Measurements from ENCODE around the gene ARID5B.

Gene ARID5B

DNA sequence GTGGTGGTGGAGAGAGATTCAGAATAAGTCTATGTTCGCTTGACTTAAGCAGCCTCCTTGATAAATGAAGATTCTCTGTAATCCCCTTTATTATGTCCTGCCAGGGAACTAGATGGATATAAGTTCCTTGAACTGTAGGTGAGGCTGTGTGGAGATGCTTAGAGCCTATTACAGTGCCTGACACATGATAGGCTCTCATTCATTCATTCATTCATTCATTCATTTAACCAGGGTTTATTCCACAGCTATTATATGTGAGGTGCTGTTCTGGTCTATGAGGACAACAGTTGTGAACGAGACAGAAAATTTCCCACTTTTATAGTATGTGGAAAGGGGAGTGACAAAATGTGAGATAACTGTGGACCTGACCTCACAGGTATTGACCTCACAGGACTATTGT is 105.6 kb downstream of the ARID5B start:
- in situ Hi-C loops (cut with MboI; ENCODE audit: low sequenced_read_pairs), result no loop called here

DNA sequence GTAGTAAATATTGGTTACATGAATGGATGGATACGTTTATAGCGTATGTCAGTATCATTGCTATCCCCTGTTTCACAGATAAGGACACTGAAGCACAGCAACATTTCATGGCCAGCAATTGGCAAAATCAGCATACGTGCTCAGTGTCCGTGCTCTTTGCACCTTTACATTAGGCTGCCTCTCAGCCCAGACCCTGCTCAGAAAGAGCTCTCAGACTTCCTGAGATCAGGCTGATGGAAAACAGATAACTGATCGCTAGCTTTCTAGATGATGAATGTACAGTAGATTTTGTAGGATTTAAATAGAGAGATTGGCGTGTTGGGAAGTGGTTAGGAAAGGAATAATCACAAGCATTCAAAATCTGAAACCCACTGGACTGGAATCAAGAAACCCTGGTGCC is 106.7 kb downstream of the ARID5B start:
- in situ Hi-C loops (cut with MboI; ENCODE audit: low sequenced_read_pairs), result no loop called here

DNA sequence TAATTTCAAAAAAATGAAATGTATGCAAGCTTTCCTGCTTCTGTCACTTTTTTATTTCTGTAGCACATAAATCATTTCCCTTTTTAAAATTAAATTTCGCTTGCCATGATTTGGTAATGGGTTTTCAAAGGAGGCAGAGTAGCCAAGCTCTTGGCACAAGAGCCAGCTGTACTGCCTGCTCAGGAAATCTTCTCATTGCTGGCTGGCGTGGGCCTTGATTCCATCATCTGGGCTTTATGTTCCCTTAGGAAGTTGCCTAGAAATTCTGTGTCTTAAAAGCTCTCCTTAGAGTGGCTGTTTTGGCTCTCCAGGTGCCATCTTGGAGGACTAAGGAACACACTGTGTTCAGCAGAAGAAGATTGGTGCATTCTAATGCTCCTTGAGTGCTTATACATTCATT is 107.4 kb downstream of the ARID5B start:
- in situ Hi-C loops (cut with MboI; ENCODE audit: low sequenced_read_pairs), result no loop called here

DNA sequence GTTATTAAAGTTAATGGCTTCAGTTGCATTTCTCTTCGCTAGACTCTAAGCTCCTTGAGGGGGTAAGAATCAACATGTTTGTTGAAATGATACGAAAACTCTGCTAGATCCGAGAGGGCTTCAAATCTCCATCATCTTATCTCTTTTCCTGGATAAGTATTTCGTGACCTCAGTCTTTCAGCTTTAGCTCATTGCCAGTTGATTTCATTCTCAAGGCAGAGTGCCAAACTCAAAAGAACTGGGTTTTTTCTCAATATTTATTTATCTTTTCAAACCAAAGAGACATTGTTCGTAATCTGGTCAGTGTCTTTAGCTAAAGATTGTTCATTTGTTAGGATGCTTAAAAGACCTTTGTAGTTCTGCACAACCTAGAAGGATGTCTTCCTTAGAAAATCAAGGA is 108.9 kb downstream of the ARID5B start:
- in situ Hi-C loops (cut with MboI; ENCODE audit: low sequenced_read_pairs), result no loop called here

DNA sequence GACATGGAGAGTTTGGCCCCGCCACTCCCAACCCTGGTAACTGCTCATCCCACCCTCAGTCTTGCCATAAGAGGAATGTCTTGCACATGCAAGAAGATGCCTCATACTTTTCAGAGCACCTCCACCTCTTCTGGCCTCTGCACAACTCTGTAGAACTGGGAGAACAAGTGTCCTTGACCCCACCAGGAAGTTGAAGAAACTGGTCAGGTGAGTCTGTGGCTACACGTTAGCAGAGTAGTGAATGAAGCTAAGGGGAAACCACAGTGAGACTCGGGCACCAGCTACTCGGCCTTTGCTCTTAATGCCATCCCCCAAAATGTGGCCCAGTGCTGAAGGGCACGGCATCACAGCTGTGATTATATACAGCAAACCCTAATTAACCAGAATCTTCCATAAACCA is 110.1 kb downstream of the ARID5B start:
- in situ Hi-C loops (cut with MboI; ENCODE audit: low sequenced_read_pairs), result no loop called here

DNA sequence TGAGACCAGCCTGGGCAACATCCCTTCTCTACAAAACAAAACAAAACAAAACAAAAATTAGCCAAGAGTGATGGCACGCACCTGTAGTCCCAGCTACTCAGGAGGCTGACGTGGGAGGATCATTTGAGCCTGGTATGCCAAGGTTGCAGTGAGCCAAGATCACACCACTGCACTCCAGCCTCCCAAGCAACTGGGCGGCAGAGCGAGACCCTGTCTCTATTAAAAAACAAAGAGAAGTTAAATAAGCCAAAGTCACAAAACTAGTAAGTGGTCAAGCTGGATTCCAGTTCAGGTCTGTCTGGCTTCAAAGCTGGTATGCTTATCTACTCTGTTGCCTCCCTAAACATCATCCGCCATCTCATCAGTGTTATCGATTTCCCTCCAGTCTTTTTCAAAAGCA is 110.8 kb downstream of the ARID5B start:
- in situ Hi-C loops (cut with MboI; ENCODE audit: low sequenced_read_pairs), result no loop called here

DNA sequence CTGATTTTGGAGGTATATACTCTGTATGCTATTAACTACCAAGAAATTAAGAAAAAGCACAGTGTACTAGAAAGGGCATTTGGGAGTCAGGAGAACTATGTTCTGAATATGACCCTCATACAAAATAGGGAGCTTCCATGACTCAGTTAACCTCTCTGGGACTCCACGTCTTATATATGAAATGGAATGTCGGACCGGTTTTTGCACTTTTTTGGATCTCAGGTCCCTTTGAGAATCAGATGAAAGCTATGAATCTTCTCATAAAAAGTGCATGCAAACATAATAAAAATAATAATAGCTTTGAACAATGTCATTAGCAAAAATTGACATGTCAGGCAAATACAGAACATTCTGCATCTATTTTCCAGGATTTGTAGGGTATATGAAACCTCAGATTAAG is 113.0 kb downstream of the ARID5B start:
- in situ Hi-C loops (cut with MboI; ENCODE audit: low sequenced_read_pairs), result no loop called here

DNA sequence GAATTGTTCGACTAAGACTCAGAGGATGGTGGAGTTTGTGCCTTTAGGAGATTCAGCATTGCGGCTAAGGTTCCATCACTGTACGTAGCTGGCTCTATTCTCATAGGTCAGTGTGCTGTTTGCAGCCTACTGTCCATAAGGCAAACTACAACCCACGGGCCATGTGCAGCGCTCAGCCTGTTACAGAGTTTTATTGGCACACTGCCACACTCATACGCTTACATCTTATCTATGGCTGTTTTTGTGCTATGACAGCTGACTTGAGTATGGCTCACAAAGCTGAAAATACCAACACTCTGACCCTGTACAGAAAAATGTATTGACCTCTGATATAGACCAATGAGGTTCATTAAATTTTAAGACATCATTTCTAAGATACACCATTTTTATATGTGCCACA is 114.5 kb downstream of the ARID5B start:
- in situ Hi-C loops (cut with MboI; ENCODE audit: low sequenced_read_pairs), result no loop called here

DNA sequence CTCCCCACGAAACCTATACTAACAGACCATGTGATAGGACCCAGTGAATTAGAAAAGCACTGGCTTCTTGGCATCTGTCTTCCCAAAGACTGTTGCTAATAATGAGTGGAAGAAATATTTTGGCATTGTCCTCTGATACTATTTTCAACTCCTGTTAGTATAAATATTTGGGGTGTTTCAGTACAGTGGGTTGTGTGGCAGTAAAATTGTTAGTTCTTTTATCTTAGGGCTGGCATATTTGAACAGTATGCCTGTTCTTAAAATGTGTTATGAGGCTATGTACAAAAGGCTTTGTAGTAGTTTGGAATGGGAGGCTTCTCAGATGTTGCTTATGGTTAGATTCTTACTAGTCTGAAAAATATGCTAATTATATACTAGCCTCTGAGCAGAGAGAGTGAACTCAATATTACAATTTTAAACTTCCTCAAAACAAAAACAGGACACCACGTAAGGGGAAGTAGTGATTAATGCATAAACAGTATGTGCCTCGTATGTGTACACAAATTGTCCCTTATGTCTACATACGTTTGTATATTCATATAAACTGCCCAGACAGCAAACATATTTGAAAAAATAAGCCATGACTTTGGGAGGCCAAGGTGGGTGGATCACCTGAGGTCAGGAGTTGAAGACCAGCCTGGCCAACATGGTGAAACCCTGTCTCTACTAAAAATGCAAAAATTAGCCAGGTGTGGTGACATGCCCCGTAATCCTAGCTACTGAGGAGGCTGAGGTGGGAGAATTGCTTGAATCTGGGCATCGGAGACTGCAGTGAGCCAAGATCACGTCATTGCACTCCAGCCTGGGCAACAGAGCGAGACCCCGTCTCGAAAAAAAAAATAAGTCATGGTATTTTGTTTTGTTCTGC is 115.4 kb downstream of the ARID5B start:
- in situ Hi-C loops (cut with MboI; ENCODE audit: low sequenced_read_pairs), result no loop called here

DNA sequence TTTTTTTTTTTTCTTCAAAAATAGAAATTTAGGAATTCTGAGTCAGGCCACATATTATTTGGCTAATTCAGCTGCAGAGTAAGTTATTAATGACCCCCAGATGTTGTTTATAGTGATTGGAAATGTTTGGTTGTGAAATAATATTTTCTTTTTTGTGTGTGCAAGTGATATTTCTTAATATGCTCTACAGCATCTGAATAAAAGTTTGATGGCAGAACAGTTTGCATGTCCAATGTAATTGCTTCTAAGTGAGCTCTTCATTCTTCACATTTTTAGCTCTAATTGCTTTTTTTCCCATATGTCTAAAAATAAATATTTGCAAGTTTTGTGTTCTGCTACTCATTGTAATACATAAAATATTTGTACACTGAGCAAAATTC is 116.0 kb downstream of the ARID5B start:
- in situ Hi-C loops (cut with MboI; ENCODE audit: low sequenced_read_pairs), result no loop called here

DNA sequence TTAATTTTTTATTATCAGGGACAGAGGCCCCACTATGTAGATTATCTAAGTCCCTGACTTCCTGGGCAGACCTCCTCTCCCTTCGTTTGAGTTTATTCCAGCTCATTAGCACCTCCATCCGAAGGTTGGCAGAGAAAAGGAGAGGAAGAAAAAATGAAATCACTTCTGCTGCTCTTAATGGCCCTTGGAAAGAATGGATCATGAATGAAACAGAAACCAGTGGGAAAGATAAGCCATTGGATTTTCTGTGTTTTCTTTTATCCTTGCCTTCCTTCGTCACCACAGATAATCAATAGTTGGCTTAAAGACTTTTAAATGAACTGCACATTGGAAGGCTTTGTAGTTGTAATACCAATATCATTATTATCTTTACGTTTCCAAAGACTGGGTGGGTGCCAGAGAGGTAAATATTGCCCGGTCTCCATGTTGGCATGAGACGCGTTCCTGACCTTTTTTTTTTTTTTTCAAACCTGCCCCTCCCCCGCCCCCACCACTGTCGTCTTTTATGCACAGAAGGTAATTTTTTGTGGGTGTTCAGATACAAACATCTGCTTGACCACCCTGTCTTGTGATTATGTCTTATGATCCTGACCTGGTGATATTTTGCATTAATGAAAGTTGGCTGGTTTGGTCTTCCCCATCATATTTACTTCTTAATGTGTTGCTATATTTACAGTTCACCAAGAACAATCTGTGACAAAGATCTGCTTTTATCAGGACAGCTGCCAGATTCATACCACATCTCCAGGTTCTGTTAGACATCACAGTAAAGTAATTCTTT is 116.8 kb downstream of the ARID5B start:
- in situ Hi-C loops (cut with MboI; ENCODE audit: low sequenced_read_pairs), result no loop called here

DNA sequence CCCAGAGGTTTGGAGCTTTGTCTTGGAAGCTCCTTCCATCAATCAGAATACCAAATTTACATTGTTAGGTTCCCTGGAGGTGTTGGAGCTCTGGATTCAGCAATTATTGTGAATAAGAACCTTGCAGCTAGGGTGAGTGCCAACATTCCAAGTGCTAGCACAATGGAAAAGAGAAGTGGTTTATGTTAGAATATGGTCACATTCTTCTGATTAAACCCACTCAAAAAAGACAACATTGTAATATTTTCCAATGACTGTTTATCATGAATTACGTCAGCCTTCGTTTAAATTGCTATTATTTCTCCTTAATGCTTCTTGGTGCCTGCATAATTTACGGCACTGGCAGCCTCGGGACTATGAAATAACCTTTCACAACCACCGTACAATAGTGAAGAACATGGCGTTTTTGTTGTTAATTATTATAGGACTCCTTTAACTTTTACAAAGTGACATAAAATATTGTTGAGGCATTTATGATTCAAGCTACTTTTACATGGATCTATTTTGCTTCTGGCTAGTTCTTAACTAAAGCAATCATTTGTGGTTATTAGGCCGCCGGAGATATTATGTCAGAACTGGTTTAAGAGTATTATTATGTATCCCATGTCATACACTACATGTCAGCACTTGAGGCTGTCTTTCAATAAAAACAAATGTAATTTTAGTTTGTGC is 117.7 kb downstream of the ARID5B start:
- in situ Hi-C loops (cut with MboI; ENCODE audit: low sequenced_read_pairs), result no loop called here

DNA sequence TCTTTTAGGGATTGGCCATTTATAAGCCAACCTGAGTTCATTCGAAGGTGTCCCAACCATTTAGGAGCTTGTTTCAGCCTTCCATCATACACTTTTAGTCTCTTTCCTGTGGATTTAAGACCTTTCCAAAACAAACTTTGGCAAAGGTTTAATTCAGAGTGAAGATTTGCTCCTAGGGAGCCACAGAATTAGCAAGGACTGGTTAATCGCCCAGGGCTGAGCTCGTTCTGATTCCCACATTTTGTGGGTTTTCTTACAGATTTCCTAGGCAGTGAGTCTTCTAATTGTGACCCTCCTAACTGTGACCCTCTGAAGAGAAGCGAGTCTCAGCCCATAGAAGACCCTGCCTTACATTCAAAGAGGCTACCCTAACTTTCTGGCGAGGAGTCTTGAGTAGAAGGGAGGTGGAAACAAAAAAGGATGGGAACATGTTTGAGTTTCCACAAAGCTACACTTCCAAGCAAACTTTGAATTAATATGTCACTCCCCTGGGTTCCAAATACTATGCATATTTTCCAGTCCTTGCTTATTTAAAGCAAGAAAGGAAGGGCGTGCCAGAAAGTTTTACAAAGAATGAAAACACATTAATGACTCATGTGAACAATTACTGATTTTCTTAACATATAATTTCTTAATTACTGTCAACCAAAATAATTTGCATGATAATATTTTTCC is 118.3 kb downstream of the ARID5B start:
- in situ Hi-C loops (cut with MboI; ENCODE audit: low sequenced_read_pairs), result no loop called here

DNA sequence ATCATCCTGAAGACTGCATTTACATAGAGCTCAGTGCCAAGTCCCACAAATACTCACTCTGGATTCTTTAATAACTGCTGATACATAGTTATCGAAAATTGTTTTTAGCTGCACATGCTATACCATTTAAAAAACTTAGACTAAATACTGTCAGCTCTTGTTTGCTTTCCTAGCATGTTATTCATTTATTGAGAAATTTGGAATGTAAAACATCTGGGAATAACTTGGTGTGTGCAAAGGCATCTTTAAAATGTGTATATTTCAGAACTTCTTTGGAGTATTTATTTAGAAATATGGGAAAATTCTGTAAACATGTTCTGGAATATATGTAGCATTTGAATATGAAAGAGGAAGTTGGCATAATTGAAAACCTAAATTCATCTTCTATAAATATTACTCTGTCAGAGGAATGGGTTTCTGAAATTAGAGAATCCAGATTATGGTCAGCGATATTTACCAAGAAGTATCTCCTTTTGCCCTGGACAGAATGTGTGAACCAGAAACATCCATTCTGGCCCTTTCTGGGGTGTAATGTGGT is 119.7 kb downstream of the ARID5B start:
- in situ Hi-C loops (cut with MboI; ENCODE audit: low sequenced_read_pairs), result no loop called here

DNA sequence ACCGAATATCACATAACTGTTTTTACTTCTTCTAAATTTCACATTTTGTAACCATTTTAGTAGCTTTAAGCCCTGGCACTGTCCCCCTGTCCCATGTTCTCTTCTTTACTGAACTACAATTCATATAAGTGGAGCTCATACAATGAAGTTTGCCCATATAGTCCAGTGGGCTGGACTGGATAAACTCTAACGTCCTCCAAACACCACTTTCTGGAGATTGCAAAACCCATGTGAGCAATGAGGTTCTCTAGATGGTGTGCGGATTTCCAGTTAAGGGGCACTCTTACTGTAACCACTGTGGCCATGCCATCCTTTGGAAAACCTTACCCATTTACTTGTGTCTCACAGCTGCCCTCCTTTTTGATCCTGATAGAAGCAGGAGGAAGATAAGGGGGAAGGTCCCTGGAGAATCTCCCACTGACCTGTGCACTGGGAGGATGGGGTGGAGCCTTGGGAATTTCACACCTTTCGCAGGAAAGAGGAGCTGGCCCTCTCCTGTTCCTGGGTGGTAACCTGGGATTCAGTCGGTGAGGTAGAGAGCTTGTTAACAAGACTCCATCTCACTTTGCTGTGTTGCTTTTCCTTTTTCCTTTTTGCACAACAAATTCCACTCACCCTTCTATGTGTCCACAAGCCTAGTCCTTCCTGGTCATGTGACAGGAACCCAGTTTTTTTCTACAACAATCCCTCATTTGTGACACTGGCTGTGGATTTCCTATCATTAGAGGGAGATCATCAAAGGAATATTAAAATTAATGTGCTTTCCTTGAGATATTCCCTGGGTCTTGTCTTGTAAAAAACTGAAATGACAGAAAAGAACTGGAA is 120.7 kb downstream of the ARID5B start:
- in situ Hi-C loops (cut with MboI; ENCODE audit: low sequenced_read_pairs), result no loop called here

DNA sequence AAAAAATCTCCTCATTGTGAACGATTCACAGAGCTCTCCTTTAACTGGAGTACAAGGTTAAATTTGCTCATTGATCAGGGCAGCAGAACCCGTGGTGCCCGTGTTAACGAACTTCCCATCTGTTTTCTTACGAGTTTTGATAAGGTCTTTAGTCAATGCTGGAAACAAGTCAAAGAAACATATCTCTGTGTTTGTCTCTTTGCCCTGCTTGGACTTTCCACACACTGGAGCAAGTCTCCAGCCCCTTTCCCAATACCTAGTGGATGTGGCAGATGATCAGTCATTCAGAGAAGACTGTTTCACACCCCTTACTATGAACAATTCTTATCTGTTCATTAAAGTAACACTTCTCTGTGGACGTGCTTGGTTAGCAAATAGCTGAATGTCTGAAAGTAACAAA is 121.3 kb downstream of the ARID5B start:
- in situ Hi-C loops (cut with MboI; ENCODE audit: low sequenced_read_pairs), result no loop called here

DNA sequence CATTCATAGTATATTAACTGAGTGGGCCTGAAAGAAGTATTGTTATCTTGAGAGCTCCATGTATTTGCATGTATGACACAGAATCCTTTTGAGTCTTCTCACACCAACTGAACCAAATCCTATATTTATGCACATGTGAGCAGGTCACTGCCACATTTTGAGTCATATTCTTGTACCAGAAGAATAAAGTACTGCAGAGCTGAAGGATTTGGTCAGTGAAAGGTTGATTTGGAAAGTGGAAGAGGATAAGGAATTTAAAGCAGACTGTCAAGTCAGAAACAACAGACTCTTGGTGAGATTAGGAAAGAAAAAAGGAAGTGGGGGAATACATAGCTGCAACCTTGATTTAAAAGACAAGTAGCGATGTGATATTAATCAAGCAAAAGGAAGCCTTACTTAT is 121.8 kb downstream of the ARID5B start:
- in situ Hi-C loops (cut with MboI; ENCODE audit: low sequenced_read_pairs), result no loop called here

DNA sequence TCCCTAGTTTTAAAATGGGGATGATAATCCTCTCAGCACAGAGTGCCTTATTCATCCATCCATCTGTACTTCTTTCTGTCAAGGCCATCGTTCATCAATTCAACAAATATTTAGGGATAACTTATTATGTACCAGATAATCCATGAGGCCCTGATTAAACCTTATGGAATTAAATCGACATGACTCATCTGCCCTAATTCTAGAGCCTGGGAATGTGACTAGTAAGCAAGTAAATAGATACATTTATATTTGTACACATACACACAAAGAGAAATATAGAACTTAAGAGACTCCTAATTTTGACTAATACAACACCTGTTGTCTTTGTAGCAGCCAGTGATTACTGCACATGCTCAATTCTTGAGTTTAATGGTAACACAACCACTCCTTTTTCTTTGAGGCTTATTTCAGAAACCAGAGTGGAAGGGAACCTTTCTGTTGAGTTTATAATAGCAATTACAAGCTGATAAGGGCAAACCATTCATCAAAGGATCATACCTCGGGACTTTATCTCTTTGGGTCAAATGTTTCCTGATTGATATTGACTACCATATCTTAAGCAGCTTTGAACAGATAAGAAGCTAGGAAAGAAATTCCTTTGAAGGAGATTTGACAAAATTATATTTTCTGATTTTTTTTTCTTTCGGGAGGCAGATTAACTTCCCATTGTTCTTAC is 122.7 kb downstream of the ARID5B start:
- in situ Hi-C loops (cut with MboI; ENCODE audit: low sequenced_read_pairs), result no loop called here

DNA sequence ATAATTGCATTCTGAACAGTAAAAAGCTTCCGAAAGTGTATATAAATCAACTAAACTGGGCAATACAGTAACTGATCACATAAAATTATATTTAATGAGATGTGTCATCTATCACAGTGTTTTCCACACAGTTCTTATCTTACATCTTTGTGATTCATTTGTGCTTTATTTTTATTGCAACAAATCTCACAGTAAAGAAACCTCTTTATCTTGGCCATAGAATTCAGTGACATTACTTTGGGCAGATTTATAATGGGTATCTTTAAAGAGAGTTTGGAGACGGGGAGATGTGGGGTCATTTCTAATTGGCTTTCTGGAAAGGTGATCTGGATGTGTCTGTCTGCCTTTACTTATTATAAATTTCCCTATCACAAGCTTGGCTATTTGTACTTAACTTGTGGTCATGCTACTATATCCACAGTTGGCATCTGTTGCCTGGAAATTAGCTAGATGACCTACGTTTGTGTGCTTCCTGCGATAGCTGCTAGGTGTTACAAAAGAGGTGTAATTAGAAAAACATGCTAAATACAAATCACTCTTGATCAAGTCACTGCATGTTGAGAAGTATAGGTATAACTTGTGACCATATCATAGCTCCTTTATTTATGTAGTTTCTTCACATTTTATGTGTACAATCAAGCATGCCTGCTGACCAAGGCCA is 123.8 kb downstream of the ARID5B start:
- in situ Hi-C loops (cut with MboI; ENCODE audit: low sequenced_read_pairs), result no loop called here

Measured in HL-60/S4 treated with phorbol 12-myristate 13-acetate at 8.2 ng/mL for 4 days and 3 days (cell line).